Measurements from ENCODE around the gene BOC. TPM values are rescaled to one million over a fixed set of nuclear protein-coding genes. Genes with fewer than 3 reads are reported as not detected.

Gene BOC
- total and polyA plus RNA-seq, 10 of the 15 experiments (the other 5 are each of a cell fraction or from before 2014, with no cell fraction given) = 0.18 TPM; not detected in 9

GRCh38 chr3:113285226-113285625 is 73.9 kb downstream of the BOC start:
- H3K27ac ChIP-seq (ENCODE audit: control insufficient read depth, insufficient read depth) = no peak overlapping the region
- H3K9me3 ChIP-seq (replicated peaks; ENCODE audit: control insufficient read depth, insufficient read depth, low read length) = no peaks in the 10 kb centered on the region
- intact Hi-C loops (cut with micrococcal nuclease; ENCODE audit: unreplicated experiment) (no loop called here), in situ Hi-C loops (cut with MboI) (loop anchor here (5.0 to 10.0 kb wide), 2 partner anchors 233 to 640 kb away; partner anchors contain the start of gene CCDC80)
- no peak for TF ChIP-seq MTA3 (IDR thresholded peaks at IDR 0.05; ENCODE audit: borderline replicate concordance, low read length)
- no peaks in the 10 kb centered on the region for H3K4me1 ChIP-seq (ENCODE audit: control insufficient read depth, insufficient read depth, low read length)
- no peak overlapping the region for H3K4me2 ChIP-seq (ENCODE audit: control insufficient read depth, insufficient read depth)
- SMC1A ChIA-PET (ENCODE audit: uncharacterized antibody, unreplicated experiment) = interaction anchor here (1.0 kb wide), 1 partner anchor 149 kb away, joined by 5 read pairs; no protein-coding TSS in a partner anchor
- no peak for FAIRE-seq
- no peaks in the 10 kb centered on the region for H3K36me3 ChIP-seq (ENCODE audit: control insufficient read depth in 2 of 2, insufficient read depth in 2 of 2, low read length in 1 of 2)
- H3K9ac ChIP-seq (ENCODE audit: control insufficient read depth, insufficient read depth, low read length) = no peak overlapping the region
- H4K20me1 ChIP-seq (ENCODE audit: control insufficient read depth, insufficient read depth) = no peaks in the 10 kb centered on the region
- no peak for ATAC-seq
- BruUV-seq (replicated peaks) = no TSS peak
- no peaks in the 10 kb centered on the region for H3K27me3 ChIP-seq (replicated peaks in 1 of 2; ENCODE audit: control insufficient read depth in 2 of 2, insufficient read depth in 2 of 2, low read length in 1 of 2)
- H3K79me2 ChIP-seq (ENCODE audit: control insufficient read depth, insufficient read depth, low read length) = no peaks in the 10 kb centered on the region
- no peak overlapping the region for H3K4me3 ChIP-seq
- no peak overlapping the region for H2AFZ ChIP-seq (ENCODE audit: control insufficient read depth, low read depth, low read length)
- RAD21 ChIA-PET (ENCODE audit: unreplicated experiment) = no interaction called here
- POLR2A ChIA-PET = no interaction called here
- CTCF ChIA-PET = interaction anchor here (5.6 kb wide), 1 partner anchor 151 kb away, joined by 82 read pairs; no protein-coding TSS in a partner anchor
- WGBS (ENCODE audit: insufficient coverage, insufficient replicate concordance, low lambda C conversion rate, missing lambda C conversion rate) = 58% methylated on average over 8 of the region's 8 CpGs
- no peak for DNase-seq (ENCODE audit: low read depth, low spot score)

- Histone ChIP-seq H3K9me3 (replicated peaks; ENCODE audit: control insufficient read depth, insufficient read depth, low read length) (no peaks in the 10 kb centered on the region), H3K27ac (ENCODE audit: control insufficient read depth, insufficient read depth) (no peak overlapping the region), H3K27me3 (replicated peaks in 1 of 2; ENCODE audit: control insufficient read depth in 2 of 2, insufficient read depth in 2 of 2, low read length in 1 of 2) (no peaks in the 10 kb centered on the region), H3K4me3 (no peak overlapping the region), H3K4me2 (ENCODE audit: control insufficient read depth, insufficient read depth) (no peak overlapping the region), H3K79me2 (ENCODE audit: control insufficient read depth, insufficient read depth, low read length) (no peaks in the 10 kb centered on the region), H3K36me3 (ENCODE audit: control insufficient read depth in 2 of 2, insufficient read depth in 2 of 2, low read length in 1 of 2) (no peaks in the 10 kb centered on the region), H3K9ac (ENCODE audit: control insufficient read depth, insufficient read depth, low read length) (no peak overlapping the region), H4K20me1 (ENCODE audit: control insufficient read depth, insufficient read depth) (no peaks in the 10 kb centered on the region), H2AFZ (ENCODE audit: control insufficient read depth, low read depth, low read length) (no peak overlapping the region), H3K4me1 (ENCODE audit: control insufficient read depth, insufficient read depth, low read length) (no peaks in the 10 kb centered on the region)
- ChIA-PET RAD21 (ENCODE audit: unreplicated experiment) (no interaction called here), CTCF (interaction anchor here (1.3 to 5.6 kb wide), 2 partner anchors 41 to 151 kb away, joined by 4 to 82 read pairs; no protein-coding TSS in a partner anchor), POLR2A (no interaction called here), SMC1A (ENCODE audit: uncharacterized antibody, unreplicated experiment) (interaction anchor here (1.0 kb wide), 2 partner anchors 149 to 987 kb away, joined by 3 to 5 read pairs; no protein-coding TSS in a partner anchor)
- in situ Hi-C loops (cut with MboI) = loop anchor here (5.0 to 10.0 kb wide), 2 partner anchors 233 to 641 kb away; partner anchors contain the start of gene CCDC80
- 95% methylated on average over 3 of the region's 3 CpGs for WGBS (ENCODE audit: insufficient coverage, insufficient replicate concordance, low lambda C conversion rate, missing lambda C conversion rate)
- ATAC-seq = no peak
- no peak for FAIRE-seq
- no TSS peak for BruUV-seq (replicated peaks)
- no peak for DNase-seq (ENCODE audit: low read depth, low spot score)
- intact Hi-C loops (cut with micrococcal nuclease; ENCODE audit: unreplicated experiment) = no loop called here
- TF ChIP-seq EZH2 (IDR thresholded peaks at IDR 0.05; ENCODE audit: borderline replicate concordance, control insufficient read depth, low read depth, low read length) (no peak), HDAC2 (IDR thresholded peaks at IDR 0.05) (no peak), PML (IDR thresholded peaks at IDR 0.05; ENCODE audit: low read length) (no peak), ESRRA (IDR thresholded peaks at IDR 0.05; ENCODE audit: low read length) (no peak), MXI1 (IDR thresholded peaks at IDR 0.05; ENCODE audit: low read depth, low read length) (no peak), CEBPB (IDR thresholded peaks at IDR 0.05; ENCODE audit: borderline replicate concordance in 1 of 2, low read depth in 2 of 2, low read length in 2 of 2) (no peak), NR2C2 (IDR thresholded peaks at IDR 0.05; ENCODE audit: borderline replicate concordance, control insufficient read depth, insufficient read length, low read depth) (no peak), CBX5 (IDR thresholded peaks at IDR 0.05; ENCODE audit: low read depth) (no peak)
- TF ChIP-seq, protein P1, sequence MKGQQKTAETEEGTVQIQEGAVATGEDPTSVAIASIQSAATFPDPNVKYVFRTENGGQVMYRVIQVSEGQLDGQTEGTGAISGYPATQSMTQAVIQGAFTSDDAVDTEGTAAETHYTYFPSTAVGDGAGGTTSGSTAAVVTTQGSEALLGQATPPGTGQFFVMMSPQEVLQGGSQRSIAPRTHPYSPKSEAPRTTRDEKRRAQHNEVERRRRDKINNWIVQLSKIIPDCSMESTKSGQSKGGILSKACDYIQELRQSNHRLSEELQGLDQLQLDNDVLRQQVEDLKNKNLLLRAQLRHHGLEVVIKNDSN (IDR thresholded peaks at IDR 0.05; ENCODE audit: borderline replicate concordance, extremely low read length, insufficient read depth, low read depth, low read length) = no peak
- TF ChIP-seq, protein P2, sequence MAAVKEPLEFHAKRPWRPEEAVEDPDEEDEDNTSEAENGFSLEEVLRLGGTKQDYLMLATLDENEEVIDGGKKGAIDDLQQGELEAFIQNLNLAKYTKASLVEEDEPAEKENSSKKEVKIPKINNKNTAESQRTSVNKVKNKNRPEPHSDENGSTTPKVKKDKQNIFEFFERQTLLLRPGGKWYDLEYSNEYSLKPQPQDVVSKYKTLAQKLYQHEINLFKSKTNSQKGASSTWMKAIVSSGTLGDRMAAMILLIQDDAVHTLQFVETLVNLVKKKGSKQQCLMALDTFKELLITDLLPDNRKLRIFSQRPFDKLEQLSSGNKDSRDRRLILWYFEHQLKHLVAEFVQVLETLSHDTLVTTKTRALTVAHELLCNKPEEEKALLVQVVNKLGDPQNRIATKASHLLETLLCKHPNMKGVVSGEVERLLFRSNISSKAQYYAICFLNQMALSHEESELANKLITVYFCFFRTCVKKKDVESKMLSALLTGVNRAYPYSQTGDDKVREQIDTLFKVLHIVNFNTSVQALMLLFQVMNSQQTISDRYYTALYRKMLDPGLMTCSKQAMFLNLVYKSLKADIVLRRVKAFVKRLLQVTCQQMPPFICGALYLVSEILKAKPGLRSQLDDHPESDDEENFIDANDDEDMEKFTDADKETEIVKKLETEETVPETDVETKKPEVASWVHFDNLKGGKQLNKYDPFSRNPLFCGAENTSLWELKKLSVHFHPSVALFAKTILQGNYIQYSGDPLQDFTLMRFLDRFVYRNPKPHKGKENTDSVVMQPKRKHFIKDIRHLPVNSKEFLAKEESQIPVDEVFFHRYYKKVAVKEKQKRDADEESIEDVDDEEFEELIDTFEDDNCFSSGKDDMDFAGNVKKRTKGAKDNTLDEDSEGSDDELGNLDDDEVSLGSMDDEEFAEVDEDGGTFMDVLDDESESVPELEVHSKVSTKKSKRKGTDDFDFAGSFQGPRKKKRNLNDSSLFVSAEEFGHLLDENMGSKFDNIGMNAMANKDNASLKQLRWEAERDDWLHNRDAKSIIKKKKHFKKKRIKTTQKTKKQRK (IDR thresholded peaks at IDR 0.05; ENCODE audit: low read depth, low read length) = no peak
Observed at GRCh38 chr3:113285741-113286140, 74.4 kb downstream of the BOC start.

Data from GM12878 (cell line).